GF-D8 (cell line): ENCODE data around the gene EGFL6.
"Not testable (repeated sequence)": the region's sequence is repeated elsewhere in the genome, so short reads cannot be mapped to it uniquely, and the experiment has no call there.

Experiments
- DNase-seq: peaks from one replicate; lab custom pipeline; 2025; lab: John Stamatoyannopoulos, UW

The EGFL6 gene

DNA sequence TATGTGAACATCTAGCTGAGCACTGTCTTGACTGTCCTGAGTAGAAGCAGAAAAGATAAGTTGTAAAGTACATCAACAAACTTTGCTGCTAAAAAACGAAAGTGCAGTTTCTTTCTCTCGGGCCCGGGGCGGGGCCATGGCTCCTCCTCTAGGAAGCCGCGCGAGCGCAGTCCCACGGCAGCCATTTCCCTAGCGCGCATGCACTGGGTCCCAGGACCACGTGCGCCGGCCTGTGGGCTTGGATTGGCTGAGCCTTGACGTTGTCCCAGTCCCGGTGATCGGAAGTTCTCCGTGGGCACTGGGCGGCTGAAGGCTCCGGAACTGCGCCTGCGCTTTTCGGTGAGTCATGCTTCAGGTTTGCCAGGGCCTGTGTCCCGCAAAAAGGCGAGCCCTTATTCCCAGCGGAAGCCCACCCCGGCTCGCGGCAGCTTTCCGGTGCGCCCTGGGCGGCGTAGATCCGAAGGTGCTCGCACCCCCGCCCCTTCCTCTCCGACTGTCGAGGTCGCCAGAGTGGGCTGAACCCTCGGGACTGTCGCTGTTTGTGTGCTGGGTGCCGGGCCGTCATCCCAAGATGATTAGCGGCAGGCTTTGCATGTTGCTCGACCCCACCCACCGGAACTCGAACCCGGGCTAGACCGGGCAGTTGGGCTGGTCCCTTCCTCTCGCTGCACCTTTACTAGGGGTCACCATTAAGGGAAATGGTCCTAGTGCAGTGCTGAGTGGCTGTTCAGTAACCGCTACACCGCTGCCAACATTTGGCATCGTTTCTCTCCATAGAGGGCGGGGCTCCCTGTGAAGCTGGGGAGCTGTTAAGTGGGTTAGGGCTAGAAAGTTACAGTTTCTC, 83.7 kb downstream of the EGFL6 start, which contains the start of gene TCEANC:
TSS of gene TCEANC (plus strand) at position 292 of the 844 bp plus-strand sequence. CDS start 9,368 bp downstream, outside the sequence.
- peak; percentile 77 for DNase-seq

DNA sequence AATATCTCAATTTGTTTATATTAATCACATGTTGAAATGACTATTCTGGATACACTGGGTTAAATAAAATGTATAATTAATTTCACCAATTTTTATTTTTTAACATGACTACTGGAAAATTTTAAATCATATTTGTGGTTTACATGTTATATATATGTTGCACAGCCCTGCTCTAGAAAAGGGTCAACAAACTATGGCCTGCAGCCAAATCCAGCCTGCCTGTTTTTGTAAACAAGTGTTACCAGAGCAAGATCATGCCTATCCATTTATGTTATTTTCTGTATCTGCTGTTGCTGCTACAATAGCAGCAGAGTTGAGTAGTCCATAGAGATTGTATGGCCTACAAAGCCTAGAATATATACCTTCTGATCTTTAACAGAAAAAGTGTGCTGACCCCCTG, 84.7 kb downstream of the EGFL6 start:
- no peak for DNase-seq

DNA sequence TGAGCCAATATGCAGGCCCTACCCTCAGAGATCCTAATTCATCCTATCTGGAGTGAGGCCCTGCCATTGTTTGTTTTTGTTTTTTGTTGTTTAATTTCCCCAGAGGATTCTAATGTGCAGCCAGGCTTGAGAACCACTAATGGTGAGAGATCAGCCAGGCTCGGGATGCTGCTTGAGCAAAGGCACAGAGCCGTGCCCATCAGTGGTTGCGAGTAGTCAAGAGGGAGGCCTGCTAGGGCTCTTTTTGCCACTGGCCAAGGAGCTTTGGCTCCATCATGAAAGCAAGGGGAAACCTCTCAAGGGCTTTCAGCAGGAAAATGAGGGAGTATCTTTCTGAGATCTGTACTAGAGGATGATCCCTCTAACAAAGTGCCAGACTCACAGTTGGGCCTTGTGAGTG, 86.3 kb downstream of the EGFL6 start:
- DNase-seq, result no peak

DNA sequence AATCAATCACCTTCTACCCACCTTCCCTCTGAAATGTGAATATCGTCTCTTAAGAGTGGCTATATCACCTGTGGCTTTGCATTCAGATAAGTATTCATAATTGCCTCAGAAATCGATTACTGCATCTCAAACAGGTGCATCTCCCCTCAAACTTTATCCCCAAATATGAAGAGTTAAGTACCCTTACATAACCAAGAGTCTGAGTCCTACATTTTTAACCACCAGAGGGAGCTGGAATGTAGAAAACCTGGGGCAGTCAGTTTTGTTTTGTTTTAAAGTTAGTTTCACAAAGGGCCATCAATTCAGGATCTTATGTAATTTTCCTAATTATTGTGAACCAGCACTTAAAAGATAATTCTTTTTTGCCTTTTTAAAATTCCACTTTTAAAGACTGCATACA, 89.2 kb downstream of the EGFL6 start:
- peak; percentile 27 for DNase-seq

DNA sequence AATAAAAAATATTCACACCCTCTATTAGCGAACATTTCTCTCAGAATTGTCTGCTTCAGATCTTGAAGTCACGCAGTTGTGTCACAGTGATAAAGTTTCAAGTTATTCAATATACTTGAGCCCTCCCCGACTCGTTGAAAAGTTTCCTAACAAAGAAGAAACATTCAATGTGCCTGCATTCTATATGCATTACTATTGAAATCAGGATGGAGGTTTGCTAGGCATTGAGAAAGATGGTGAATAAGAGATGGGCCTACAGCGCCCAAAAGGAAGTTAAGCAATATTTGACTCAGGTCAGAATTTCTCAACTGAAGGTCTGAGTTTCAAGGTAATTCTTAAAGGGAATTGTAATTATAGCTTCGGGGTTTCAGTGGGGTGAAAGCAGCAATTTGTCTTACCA, 89.7 kb downstream of the EGFL6 start:
- DNase-seq, result peak; percentile 52

DNA sequence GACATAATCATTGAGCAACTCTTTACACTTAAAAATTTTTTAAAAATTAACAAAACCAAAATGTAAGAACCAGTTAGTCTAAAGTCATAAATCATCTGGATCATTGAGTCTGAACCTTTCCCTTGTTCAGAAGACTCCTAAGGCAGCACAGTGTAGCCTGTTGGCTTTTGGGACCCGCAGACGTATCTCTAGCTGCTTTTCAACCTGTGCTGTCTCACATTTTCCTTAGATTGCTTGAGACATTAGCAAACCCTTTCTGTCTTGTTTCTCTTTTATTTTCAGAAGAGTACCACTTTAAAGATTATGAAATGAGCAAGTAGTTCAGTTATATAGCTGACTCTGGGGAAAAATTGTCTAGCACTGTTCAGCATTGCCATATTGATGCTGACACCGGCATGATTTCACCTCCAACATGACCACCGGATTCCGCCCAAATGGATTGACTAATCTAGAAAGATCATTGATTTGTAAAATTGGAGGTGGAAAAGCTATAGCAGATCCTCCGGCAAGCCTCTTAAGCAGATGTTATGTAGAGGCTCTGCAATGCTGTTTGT, 92.4 kb downstream of the EGFL6 start:
- DNase-seq, result no peak

DNA sequence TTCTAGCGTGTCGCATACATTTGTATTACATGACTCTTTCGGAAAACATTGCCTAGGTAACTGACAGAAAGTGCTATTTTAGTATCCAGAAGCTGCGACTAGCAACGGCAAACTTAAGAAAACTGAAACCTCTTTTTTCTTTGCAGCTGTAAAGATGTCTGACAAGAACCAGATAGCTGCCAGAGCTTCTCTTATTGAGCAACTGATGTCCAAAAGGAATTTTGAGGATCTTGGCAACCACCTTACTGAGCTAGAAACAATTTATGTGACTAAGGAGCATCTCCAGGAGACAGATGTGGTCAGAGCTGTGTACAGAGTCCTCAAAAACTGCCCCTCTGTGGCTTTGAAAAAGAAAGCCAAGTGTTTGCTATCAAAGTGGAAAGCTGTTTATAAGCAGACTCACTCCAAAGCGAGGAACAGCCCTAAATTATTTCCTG, 93.0 kb downstream of the EGFL6 start:
- DNase-seq, result no peak

DNA sequence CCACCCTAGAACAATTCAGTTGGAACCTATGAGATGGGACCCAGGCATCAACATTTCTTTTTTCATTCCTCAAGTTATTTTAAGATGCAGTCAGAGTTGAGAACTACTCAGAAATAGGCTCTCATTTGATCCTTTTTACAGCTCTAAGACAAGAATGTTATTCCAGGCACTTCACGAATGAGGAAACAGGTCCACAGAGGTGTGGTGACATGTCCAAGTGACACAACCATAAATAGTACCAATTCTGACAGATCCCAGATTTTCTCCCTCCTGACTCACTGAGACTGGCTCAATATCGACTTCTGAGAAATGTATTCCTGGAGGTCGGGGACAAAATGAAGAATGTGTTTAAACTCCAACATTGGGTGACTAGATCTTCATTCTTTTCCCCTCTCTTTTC, 94.6 kb downstream of the EGFL6 start:
- DNase-seq, result no peak

DNA sequence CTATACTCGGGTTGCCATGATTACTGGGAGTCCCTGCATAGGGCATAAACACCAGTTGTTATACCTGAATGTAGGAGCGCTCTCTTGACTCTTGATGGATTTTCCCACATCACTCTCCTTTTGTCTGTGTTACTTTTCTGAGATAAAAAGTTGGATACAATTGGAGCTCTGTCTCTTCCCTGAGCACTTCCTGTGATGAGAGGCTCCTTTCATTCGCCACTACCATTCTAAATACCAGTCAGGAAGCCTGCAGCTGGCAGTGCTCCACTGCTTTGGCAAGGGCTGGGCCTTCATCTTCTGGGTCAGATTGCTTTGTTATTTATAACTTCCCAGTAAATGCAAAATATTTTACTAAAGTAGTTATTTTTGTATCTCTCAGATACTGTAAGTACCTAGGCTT, 97.4 kb downstream of the EGFL6 start:
- no peak for DNase-seq

DNA sequence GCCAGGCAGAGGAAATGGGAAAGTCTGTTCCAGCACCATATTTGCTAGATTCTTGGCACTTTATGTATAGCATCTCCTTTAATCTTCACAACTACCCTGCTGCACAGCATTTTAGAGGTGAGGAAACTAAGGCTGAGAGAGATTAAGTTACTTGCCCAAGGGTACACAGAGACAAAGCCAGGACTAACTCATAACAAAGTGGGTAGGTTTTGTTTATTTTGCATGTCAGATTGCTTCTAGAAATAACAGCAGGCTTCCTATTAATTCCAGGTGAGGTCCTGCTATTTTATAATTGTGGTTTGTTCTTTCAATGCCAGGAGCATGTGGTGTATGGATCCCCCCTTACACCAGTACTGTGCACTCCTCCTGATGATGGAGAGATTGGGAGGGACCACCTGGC, 98.5 kb downstream of the EGFL6 start:
- no peak for DNase-seq

DNA sequence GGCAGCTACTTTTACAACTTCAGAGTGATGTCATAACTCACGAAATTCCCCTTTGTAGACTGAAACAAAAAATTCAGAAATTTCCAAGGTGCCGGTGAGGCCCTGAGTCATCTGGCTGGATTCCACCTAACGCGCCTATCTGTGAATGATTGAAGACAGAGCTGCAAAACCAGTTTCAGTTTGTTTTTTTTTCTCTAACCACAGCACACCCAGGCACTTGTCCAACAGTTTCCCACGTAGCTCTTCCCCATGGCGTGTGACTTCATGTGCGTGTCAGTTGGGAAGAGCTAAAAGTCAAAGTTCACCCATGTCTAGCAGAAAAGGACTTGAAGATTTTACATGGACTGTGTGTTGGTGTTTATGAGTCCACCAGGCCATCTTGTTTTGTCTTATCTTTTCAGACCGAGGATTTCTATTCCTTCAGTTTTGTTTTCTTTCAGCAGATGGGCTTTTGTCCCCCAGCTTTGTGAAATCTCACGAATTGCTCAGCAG, 99.9 kb downstream of the EGFL6 start:
- DNase-seq, result peak; percentile 31

DNA sequence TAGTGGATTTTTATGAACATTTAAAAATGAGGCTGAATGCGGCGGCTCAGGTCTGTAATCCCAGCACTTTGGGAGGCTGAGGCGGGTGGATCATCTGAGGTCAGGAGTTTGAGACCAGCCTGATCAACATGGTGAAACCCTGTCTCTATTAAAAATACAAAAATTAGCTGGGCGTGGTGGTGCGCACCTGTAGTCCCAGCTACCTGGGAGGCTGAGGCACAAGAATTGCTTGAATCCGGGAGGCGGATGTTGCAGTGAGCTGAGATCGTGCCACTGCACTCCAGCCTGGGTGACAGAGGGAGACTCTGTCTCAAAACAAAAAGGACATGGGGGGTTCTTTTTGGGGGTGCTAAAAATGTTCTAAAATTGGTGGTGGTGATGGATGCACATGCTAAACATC, 100.4 kb downstream of the EGFL6 start:
- not testable (repeated sequence) for DNase-seq

DNA sequence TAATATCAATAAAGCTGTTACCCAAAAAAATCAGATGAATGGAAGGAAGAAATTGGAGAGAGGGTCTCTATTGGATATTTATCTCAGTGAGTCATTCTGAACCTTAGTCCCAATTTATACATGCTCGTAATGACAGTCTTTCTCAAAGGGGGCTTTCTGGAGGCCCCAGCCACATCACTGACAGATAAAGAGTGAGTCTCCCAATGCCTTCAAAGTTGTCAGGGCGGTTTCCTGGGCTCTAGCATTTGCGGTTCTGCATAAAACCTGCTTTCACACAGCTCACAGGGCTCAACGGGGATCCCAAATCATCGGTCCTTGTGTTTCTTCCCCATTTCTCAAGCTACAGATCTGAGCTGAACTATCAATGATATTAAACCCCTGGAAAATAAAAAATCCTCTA, 100.8 kb downstream of the EGFL6 start:
- DNase-seq, result no peak

DNA sequence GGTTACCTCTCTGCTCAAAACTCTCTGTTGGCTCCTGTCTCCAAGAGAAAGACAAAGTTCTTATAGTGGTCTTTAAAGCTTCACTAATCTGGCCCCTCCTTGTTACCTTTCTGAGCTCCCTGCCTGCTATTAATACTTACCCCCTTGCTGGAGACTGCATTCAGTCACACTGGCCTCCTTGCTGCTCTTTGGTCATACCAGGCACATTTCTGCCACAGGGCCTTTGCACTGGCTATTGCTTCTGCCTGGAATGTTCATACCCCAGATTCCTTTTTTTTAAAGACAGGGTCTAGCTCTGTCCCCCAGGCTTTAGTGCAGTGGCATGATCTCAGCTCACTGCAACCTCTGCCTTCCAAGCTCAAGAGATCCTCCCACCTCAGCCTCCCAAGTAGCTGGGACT, 103.6 kb downstream of the EGFL6 start:
- no peak for DNase-seq

DNA sequence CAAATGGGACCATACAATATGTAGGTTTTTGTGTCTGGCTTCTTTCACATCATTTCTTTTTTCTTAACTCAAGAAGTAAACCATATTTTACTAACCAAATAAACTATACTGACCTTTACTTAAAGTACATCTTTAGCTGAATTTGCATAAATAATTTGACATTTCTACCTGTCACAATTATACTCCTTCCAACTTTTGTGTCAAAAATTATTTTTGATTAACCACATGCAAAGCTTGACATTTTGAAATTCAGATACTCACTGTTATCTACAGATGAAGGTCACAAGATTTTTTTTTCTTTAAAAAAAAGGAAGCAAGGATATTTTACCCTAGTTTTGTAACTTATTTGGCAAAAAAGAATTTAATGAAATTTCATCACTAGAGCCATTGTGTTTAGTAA, 107.5 kb downstream of the EGFL6 start:
- no peak for DNase-seq

DNA sequence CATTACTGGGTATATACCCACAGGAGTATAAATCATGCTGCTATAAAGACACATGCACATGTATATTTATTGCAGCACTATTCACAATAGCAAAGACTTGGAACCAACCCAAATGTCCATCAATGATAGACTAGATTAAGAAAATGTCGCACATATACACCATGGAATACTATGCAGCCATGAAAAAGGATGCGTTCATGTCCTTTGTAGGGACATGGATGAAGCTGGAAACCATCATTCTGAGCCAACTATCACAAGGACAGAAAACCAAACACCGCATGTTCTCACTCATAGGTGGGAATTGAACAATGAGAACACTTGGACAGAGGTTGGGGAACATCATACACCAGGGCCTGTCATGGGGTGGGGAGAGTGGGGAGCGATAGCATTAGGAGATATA, 110.3 kb downstream of the EGFL6 start:
- not testable (repeated sequence) for DNase-seq

DNA sequence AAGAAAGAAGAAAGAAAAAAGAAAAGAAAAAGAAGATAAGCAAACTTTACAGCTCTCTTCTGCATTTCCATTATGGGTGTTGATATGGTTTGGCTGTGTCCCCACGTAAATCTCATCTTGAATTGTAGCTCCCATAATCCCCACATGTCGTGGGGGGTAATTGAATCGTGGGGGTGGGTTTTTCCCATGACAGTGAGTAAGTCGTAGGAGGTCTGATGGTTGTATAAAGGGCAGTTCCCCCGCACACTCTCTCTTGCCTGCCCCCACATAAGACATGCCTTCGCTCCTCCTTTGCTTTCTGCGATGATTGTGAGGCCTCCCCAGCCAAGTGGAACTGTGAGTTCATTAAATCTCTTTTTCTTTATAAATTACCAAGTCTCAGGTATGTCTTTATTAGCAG, 112.2 kb downstream of the EGFL6 start:
- no peak for DNase-seq
